Stimulated activated CD4-positive, alpha-beta T cell treated with anti-CD3 and anti-CD28 coated beads, Interleukin-15, amount 100 ng/mL, for 48 hours (primary cell): ENCODE results near the gene FBXO33.

Source experiments
- DNase-seq, 2 donors: peaks; one replicate each; pipeline ENCODE4 v3.0.0-alpha.2; 2020; ENCODE audit warnings: low read depth in 2 of 2

Gene FBXO33

DNA sequence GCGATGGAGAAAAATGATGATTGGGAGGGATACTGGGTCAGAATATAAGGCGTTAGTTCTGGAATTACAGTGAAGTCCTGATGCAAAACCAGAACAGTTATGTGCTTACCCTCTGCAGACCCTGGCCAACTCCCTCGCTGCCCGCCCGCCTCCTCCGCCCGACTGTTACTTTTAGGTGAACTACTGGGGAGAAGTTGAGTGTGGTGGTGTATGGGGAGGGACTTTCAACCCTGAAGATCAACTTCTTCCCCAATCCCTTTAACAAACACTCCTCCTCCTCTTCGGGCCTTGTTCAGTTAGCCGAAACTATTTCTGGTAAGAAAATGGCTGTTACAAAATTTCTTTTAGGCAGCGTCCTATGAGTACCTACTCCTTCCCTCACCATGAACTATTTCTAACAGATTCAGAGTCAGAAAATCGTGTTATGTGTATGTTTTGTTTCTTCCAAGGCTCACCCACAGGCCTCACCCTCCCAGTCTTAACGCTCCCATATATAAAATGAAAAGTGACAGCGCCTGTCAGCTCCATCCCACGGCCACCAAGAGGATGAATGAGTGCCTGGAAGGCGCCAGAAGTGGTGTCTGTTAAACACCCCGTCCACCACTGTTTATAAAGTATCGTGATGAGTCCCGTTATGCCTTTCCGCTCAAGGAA is 1.3 kb downstream of the FBXO33 start:
- no peak for DNase-seq

GRCh38 chr14:39428118-39428517 is 4.1 kb downstream of the FBXO33 start:
- DNase-seq, result no peak

- DNase-seq, result no peak
These were observed 5.6 kb downstream of the FBXO33 start for GRCh38 chr14:39426605-39427004.

GRCh38 chr14:39425947-39426346 is 6.3 kb downstream of the FBXO33 start:
- DNase-seq, result no peak

DNA sequence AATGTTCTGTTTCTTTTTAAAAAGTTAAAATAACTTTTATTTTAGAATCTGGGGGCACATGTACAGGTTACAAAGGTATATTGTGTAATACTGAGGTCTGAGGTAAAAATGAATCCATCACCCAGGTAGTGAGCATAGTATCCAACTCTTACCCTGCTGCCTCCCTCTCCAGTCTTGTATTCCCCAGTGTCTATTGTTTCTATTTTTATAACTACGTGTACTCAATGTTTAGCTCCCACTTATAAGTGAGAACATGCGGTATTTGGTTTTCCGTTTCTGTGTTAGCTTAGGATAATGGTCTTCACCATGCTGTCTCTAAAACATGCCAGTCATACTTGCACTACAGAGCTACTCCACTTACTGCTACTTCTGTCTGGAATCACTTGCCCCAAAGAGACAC is 8.4 kb downstream of the FBXO33 start:
- no peak for DNase-seq

GRCh38 chr14:39422243-39422642 is 10.0 kb downstream of the FBXO33 start:
- DNase-seq, result no peak

DNA sequence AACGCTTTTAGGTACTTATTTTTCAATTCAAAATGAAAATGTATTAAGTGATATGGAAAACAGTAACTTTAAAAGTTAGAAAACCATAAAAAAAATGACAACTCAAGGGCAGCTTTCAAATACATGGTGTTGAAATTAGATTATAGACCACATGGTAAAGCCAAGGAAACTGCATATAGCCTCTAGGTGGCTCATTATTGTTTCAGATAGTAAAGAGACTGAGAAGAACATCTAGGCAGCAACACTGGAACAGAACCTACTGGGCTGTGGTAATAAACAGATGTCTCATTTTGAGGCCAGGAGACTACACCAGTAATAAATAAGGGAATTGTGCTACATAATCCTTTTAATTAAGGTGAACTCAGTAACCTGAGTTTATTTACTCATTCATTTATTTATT is 13.0 kb downstream of the FBXO33 start:
- no peak for DNase-seq

DNA sequence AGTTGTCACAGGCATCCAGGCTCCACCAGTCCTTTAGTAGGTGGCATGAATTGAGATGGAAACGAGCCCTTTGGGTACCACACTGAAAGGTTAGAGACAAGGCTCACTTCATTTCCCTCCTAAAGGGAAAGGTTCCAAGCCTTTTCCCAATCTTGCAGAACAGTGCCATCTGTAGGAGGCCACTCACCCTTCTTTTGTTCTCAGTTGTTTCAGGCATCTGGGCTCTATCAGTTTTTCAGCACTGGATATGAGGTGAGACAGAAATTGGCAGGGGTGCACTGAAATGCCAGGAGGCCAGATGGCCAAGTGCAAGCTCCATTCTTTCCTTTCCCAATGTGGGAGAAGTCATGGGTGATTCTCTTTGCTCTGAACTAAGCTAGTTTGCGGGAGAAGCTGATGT is 15.2 kb downstream of the FBXO33 start:
- no peak for DNase-seq

DNA sequence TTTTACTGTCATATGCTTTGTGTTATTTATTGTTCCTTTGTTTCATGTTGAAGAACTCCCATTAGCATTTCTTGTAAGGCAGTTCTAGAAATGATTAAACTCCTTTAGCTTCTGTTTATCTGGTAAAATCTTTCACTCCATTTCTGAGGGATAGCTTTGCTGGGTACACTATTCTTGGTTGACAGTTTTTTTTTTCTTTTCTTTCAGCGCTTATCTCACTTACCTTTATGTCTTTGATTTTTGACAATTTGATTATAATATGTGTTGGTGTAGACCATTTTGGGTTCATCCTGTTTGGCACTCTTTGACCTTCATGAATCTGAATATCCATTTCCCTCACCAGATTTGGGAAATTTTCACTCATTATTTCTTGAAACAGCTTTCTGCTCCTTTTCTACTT is 16.2 kb downstream of the FBXO33 start:
- no peak for DNase-seq

DNA sequence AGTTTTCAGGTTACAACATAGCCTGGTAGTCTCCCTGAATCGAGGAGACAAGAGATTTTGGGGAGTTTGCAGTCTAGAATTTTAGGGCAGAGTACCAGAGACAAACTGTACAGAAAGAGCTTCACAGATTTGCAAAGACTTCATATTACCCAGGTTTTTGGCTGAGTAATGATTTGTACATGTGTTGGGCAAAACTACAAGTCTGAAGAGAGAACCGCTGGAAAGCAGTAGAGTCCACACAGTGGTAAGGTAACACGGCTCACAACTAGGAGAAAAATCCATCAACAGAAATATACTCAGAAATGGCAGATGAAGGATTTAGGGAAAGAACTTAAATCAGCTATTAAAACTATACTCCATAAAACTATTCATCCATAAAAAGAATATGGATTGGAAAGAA is 25.7 kb downstream of the FBXO33 start:
- no peak for DNase-seq

GRCh38 chr14:39398382-39398781 is 33.9 kb downstream of the FBXO33 start:
- no peak for DNase-seq

- no peak for DNase-seq
These were observed 35.8 kb downstream of the FBXO33 start for GRCh38 chr14:39396448-39396847.

GRCh38 chr14:39395555-39396254 is 36.5 kb downstream of the FBXO33 start:
- DNase-seq, result no peak

- no peak for DNase-seq
These were observed 38.9 kb downstream of the FBXO33 start for GRCh38 chr14:39393289-39393688.

- DNase-seq, result no peak
These were observed 48.1 kb downstream of the FBXO33 start for GRCh38 chr14:39384177-39384576.

DNA sequence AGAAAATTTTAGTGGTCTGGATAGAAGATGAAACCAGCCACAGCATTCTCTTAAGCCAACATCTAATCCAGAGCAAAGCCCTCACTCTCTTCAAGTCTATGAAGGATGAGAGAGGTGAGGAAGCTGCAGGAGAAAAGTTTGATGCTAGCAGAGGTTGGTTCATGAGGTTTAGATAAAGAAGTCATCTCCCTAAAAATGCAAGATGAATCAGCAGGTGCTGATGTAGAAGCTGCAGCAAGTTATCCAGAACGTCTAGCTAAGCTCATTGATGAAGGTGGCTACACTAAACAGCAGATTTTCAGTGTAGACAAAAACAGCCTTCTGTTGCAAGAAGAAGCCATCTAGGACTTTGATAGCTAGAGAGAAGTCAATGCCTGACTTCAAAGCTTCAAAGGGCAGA is 48.5 kb downstream of the FBXO33 start:
- DNase-seq, result no peak

DNA sequence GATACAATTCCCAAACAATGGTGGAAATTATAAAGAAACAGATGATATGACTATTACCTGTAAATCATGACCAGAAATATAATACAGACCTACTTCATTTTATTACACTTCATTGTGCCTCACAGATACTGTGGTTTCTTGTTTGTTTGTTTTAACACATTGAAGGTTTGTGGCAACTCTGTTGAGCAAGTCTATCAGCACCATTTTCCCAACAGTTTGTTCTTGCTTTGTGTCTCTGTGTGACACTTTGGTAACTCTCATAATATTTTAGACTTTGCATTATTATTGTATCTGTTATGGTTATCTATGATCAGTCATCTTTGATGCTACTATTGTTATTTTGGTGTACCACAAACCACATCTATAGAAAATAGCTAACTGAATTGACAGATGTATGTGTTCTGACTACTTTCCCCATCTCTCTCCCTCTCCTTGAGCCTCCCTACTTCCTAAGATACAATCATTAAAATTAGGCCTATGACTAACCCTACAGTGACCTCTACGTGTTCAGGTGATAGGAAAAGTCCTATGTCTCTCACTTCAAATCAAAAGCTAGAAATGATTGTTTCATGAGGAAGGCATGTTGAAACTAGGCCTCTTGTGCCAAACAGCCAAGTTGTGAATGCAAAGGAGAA is 49.1 kb downstream of the FBXO33 start:
- no peak for DNase-seq

- DNase-seq, result no peak
These were observed 49.8 kb downstream of the FBXO33 start for GRCh38 chr14:39382463-39382862.

GRCh38 chr14:39381366-39381765 is 50.9 kb downstream of the FBXO33 start:
- DNase-seq, result no peak

GRCh38 chr14:39376667-39377403 is 55.4 kb downstream of the FBXO33 start:
- no peak for DNase-seq

GRCh38 chr14:39374851-39375250 is 57.4 kb downstream of the FBXO33 start:
- DNase-seq, result no peak

GRCh38 chr14:39372656-39373055 is 59.6 kb downstream of the FBXO33 start:
- DNase-seq, result no peak

DNA sequence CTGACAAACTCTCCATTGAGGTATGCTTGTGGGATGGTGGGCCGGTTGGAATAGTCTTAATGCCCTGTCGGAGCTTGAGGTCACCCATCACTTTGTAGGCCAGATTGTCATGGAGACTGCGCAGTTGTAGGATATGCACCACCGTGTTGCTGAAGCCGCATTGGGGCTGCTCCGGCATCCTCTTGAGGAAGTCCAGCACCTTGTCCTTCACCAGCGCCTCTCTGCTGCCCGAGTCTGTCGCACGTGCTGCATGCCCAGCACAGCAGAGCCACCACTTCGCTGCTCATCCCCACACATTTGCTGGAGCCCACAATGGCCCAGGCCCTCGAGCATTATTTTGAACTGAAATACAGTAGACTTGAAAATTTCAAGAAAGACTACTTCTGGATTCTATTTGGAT is 61.8 kb downstream of the FBXO33 start:
- no peak for DNase-seq
